ENCODE data around the gene MCU. TPM values are rescaled to one million over a fixed set of nuclear protein-coding genes. Genes with fewer than 3 reads are reported as not detected.

The MCU gene
- total and polyA plus RNA-seq, 12 donors: 9.0 to 19.0 (median 14.7) TPM

DNA sequence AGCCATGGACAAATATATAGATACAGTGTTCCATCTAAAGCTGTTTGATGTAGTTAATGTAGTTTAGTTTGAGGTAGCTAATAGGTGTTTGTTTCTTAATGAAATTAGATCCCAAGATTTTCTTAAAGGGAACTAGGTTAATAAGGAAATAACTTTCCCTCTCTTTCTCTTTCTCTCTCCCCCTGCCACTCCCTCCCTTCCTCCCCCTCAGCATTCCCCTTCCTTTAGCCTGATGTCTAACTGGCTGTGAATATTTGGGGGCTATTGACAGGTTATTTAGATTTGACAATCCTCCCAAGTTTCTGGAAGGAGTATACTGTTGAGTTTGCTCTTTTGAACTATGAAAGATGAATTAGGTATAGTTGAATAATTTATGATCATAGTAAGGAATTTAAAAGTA is 136.4 kb downstream of the MCU start:
- H3K4me1 ChIP-seq: peaks cover 0 to 65% (median 27%) of the 10 kb centered on the region in 9 donors
- no peak for ATAC-seq
- H3K9me3 ChIP-seq: no peaks in the 10 kb centered on the region
- TF ChIP-seq, protein P1, sequence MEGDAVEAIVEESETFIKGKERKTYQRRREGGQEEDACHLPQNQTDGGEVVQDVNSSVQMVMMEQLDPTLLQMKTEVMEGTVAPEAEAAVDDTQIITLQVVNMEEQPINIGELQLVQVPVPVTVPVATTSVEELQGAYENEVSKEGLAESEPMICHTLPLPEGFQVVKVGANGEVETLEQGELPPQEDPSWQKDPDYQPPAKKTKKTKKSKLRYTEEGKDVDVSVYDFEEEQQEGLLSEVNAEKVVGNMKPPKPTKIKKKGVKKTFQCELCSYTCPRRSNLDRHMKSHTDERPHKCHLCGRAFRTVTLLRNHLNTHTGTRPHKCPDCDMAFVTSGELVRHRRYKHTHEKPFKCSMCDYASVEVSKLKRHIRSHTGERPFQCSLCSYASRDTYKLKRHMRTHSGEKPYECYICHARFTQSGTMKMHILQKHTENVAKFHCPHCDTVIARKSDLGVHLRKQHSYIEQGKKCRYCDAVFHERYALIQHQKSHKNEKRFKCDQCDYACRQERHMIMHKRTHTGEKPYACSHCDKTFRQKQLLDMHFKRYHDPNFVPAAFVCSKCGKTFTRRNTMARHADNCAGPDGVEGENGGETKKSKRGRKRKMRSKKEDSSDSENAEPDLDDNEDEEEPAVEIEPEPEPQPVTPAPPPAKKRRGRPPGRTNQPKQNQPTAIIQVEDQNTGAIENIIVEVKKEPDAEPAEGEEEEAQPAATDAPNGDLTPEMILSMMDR (IDR thresholded peaks at IDR 0.05): no peak
- no peak overlapping the region for H3K27ac ChIP-seq
- H3K27me3 ChIP-seq: no peaks in the 10 kb centered on the region
- DNase-seq: no peak
- intact Hi-C loops (cut with DNase I): loop anchor here in 2 of 10 donors (5.0 kb wide), 2 partner anchors 461 to 466 kb away; no protein-coding TSS in a partner anchor
- H3K4me3 ChIP-seq: no peak overlapping the region
- no peaks in the 10 kb centered on the region for H3K36me3 ChIP-seq

DNA sequence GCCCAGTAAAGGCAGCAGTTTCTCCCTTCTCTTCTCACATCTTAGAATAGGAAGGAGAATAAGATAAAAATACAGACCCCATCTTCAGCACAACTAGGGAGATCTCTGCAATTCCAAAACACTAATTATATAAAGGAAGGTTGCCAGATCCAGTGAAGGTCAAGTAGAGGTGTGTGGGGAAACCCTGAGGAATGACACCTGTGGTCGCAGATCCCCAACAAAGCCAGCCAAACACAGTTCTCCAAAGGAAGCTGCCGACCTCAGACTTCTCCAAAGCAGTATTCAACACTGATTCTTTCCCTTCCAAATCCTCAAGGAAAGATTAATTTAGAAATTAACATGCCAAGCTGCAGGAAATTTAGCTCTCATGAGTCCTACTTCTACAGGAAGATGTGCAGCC is 138.7 kb downstream of the MCU start:
- peak overlapping the region in 1 of 10 donors; percentile 4 for H3K4me3 ChIP-seq
- intact Hi-C loops (cut with DNase I): loop anchor here in 8 of 10 donors (5.0 kb wide), 6 partner anchors 118 to 1893 kb away; partner anchors contain the start of genes MCU (in 3 of the 8) and MICU1 (in 3 of the 8)
- ATAC-seq (no peak), DNase-seq (no peak)
- H3K4me1 ChIP-seq: peaks cover 0 to 66% (median 27%) of the 10 kb centered on the region in 9 donors
- no peaks in the 10 kb centered on the region for H3K27me3 ChIP-seq
- H3K9me3 ChIP-seq: no peaks in the 10 kb centered on the region
- 41 to 45% methylated on average over 2 of the region's 2 CpGs for WGBS, 2 donors
- H3K27ac ChIP-seq: no peak overlapping the region
- H3K36me3 ChIP-seq: peaks cover 0 to 12% (median 0%) of the 10 kb centered on the region in 9 donors
- TF ChIP-seq, protein P1 (IDR thresholded peaks at IDR 0.05): no peak

DNA sequence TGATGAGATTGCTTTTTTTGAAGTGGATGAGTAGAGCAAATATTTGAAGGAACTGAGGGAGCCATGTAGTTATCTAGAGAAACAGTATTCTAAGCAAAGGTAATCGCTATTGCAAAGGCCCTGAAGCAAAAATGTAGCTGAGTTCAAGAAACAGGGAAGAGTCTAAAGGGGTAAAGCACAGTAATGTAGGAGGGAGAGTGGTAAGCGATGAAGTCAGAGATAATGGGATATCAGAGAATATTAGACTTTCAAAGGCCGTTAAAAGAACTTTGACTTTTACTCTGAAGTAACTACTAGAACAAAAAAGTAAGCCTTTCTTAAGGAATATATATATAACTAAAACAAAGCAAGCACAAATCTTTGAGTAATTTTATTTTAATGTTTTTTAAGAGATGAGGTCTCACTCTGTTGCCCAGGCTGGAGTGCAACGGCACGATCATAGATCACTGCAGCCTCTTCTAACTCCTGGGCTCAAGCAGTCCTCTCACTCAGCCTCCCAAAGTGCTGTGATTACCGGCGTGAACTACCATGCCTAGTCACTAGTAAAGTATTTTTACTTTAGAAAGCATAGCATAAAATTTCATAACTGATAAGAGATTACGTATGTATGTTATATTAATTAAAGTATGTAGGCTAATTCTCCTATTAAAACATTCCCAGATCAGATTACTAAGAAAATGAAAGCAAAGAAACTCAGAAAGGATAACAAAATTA is 139.9 kb downstream of the MCU start:
- H3K4me1 ChIP-seq: peaks cover 0 to 54% (median 22%) of the 10 kb centered on the region in 9 donors
- WGBS, 2 donors: 63 to 70% methylated on average over 8 of the region's 8 CpGs
- no peaks in the 10 kb centered on the region for H3K27me3 ChIP-seq
- intact Hi-C loops (cut with DNase I): loop anchor here in 9 of 10 donors (2.0 to 5.0 kb wide), 7 partner anchors 120 to 1895 kb away; partner anchors contain the start of genes MCU (in 3 of the 9) and MICU1 (in 3 of the 9)
- no peaks in the 10 kb centered on the region for H3K9me3 ChIP-seq
- no peak for DNase-seq
- peak in 2 of 8 donors; percentile 55 to 59 for ATAC-seq
- H3K27ac ChIP-seq: peak overlapping the region in 2 of 10 donors; percentile 0 to 4
- TF ChIP-seq, protein P1 (IDR thresholded peaks at IDR 0.05): no peak
- peak overlapping the region in 7 of 10 donors; percentile 4 to 35 (median 18) for H3K4me3 ChIP-seq
- H3K36me3 ChIP-seq: peaks cover 0 to 17% (median 0%) of the 10 kb centered on the region in 9 donors

DNA sequence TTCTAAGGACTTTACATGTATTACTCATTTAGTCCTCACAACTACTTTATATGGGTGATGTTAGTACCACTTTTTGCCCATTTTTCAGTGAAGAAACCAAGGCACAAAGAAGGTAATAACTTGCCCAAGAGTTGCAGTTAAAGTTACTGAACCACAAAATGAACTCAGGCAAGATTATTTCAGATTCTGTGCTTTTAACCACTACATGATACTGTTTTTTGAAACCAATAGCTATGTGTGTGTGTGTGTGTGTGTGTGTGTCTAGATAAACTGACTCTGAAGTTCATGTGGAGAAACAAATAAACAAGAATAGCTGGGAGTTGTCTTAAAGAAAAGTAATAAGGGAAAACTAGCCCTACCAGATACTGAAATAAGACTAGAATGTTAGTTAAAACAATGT is 140.8 kb downstream of the MCU start:
- Histone ChIP-seq H3K4me1 (peaks cover 0 to 52% (median 22%) of the 10 kb centered on the region in 9 donors), H3K4me3 (peak overlapping the region in 3 of 10 donors; percentile 5 to 35 (median 29)), H3K27me3 (no peaks in the 10 kb centered on the region), H3K36me3 (peaks cover 0 to 17% (median 0%) of the 10 kb centered on the region in 9 donors), H3K27ac (peak overlapping the region in 1 of 10 donors; percentile 6), H3K9me3 (no peaks in the 10 kb centered on the region)
- DNase-seq (no peak), ATAC-seq (no peak)
- intact Hi-C loops (cut with DNase I): loop anchor here in 9 of 10 donors (1.0 to 5.0 kb wide), 8 partner anchors 120 to 1895 kb away; partner anchors contain the start of genes MCU (in 3 of the 9) and MICU1 (in 3 of the 9)
- TF ChIP-seq, protein P1 (IDR thresholded peaks at IDR 0.05): no peak
